Fibroblast of mammary gland (primary cell): ENCODE data around the gene KLF3.

ENCODE experiments used
- DNase-seq: peaks from one replicate; pipeline ENCODE4 v3.0.0-alpha.2; 2010; ENCODE audit warnings: low read depth
- H3K4me3 ChIP-seq: 2 replicates; pipeline ENCODE4 v1.5.1; 2011; ENCODE audit warnings: low read depth, mild to moderate bottlenecking, low read length, moderate library complexity; ENCODE audit not compliant: control insufficient read depth
- TF ChIP-seq, protein P1 (sequence below): conservative IDR thresholded peaks from 2 replicates; pipeline ENCODE4 v1.5.1; 2011; ENCODE audit warnings: low read depth, low read length, inconsistent platforms; ENCODE audit not compliant: control insufficient read depth, insufficient read depth

Gene KLF3

DNA sequence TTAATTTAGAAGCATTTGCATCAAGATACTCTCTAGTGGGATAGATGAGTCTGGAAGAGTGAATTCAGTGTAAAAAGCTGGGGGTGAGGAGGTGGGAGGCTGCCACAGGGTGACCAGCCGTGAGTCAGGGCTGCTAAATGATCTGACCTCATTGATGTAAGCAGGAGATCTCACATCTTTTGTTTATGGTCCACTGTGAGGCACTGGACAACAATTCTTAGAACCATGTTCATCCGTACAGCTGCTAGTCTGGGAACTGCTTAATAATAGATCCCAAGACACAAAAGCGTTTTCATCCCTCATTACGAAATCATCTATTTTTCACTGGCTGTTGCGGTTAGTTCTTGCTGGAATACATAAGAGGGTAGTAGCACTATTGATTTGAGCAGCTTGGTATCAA lies 14.1 kb downstream of the KLF3 start:
- TF ChIP-seq, protein P1, sequence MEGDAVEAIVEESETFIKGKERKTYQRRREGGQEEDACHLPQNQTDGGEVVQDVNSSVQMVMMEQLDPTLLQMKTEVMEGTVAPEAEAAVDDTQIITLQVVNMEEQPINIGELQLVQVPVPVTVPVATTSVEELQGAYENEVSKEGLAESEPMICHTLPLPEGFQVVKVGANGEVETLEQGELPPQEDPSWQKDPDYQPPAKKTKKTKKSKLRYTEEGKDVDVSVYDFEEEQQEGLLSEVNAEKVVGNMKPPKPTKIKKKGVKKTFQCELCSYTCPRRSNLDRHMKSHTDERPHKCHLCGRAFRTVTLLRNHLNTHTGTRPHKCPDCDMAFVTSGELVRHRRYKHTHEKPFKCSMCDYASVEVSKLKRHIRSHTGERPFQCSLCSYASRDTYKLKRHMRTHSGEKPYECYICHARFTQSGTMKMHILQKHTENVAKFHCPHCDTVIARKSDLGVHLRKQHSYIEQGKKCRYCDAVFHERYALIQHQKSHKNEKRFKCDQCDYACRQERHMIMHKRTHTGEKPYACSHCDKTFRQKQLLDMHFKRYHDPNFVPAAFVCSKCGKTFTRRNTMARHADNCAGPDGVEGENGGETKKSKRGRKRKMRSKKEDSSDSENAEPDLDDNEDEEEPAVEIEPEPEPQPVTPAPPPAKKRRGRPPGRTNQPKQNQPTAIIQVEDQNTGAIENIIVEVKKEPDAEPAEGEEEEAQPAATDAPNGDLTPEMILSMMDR, result no peak
- peak; percentile 100 for DNase-seq
- no peak overlapping the region for H3K4me3 ChIP-seq

- TF ChIP-seq, protein P1, result no peak
- no peak for DNase-seq
- H3K4me3 ChIP-seq, result no peak overlapping the region
Observed at GRCh38 chr4:38679921-38680320, 15.9 kb downstream of the KLF3 start.

DNA sequence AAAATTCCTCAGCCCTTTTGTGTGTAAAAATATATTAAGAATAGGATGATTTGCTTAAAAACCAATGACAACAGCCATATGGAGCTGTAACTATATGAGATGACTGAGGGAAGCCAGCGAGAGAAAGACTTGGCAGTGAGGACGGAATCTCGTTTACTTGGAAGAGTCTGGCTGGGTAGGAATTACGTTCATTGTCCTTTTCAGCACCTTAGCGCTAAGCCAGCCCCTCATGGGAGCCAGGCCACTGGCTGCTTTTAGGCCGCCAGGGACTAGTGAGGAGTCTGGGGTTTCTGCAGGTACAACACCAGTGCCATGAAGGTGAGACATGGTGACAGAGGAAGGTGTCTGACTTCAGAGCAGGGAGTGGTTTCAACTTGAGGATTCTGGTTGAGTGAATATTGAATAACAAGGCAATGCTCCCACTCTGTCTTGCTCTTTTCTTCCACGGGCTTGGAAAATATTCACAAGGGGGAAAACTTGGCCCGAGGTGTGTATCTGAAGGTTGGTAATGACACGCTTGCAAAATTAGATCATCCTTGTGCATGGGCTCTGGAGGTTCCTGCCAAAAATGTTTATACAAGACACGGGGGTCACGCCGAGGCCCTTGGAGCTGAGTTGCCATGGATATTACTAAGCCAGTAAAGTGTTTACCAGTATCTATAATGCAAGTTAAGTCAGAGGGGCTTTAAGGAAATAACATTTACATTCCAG lies 17.4 kb downstream of the KLF3 start:
- peak; percentile 83 for DNase-seq
- no peak overlapping the region for H3K4me3 ChIP-seq
- TF ChIP-seq, protein P1, result no peak

GRCh38 chr4:38682336-38682735 lies 18.3 kb downstream of the KLF3 start:
- no peak overlapping the region for H3K4me3 ChIP-seq
- TF ChIP-seq, protein P1, result no peak
- no peak for DNase-seq

GRCh38 chr4:38683276-38683675 lies 19.3 kb downstream of the KLF3 start:
- no peak overlapping the region for H3K4me3 ChIP-seq
- no peak for DNase-seq
- TF ChIP-seq, protein P1, result no peak

- TF ChIP-seq, protein P1, result no peak
- H3K4me3 ChIP-seq, result no peak overlapping the region
- DNase-seq, result no peak
Observed at GRCh38 chr4:38684271-38684670, 20.3 kb downstream of the KLF3 start.
